GM12892 (cell line): ENCODE results near the gene KHDC1.
"Not testable (repeated sequence)": the region's sequence is repeated elsewhere in the genome, so short reads cannot be mapped to it uniquely, and the experiment has no call there.

Experiments used
- POLR2A ChIP-seq: IDR thresholded peaks from 2 replicates; pipeline ENCODE4 v1.6.1; 2011; ENCODE audit warnings: low read depth, low read length, control low read depth
- POLR2AphosphoS5 ChIP-seq: IDR thresholded peaks from 2 replicates; pipeline ENCODE4 v1.6.1; 2011; ENCODE audit warnings: low read depth, low read length, control low read depth
- TAF1 ChIP-seq: IDR thresholded peaks from 2 replicates; pipeline ENCODE4 v1.6.1; 2011; ENCODE audit warnings: low read depth, mild to moderate bottlenecking, control low read depth, low read length, borderline replicate concordance

GRCh38 chr6:73233971-73234370 is 29.0 kb downstream of the KHDC1 start:
- TF ChIP-seq TAF1, POLR2AphosphoS5, POLR2A: not testable (repeated sequence)
